Measurements from ENCODE around the gene AGAP1. TPM values are rescaled to one million over a fixed set of nuclear protein-coding genes. Genes with fewer than 3 reads are reported as not detected.

Gene AGAP1
- total RNA-seq, 1 experiment from 2014 or later = 25.8 TPM

- no peak overlapping the region for H4K91ac ChIP-seq (ENCODE audit: insufficient read length, low read depth, low read length)
Measured at GRCh38 chr2:235526166-235526565, 32.3 kb downstream of the AGAP1 start.

More at GRCh38 chr2:235526166-235526565, 32.3 kb downstream of the AGAP1 start:
- Histone ChIP-seq H2AK5ac (ENCODE audit: insufficient read length, low read length) (no peak overlapping the region), H3K9ac (ENCODE audit: extremely low read depth, insufficient read length, low read length) (no peak overlapping the region), H3K4me2 (ENCODE audit: insufficient read depth, insufficient read length, low read length) (no peak overlapping the region), H2BK15ac (ENCODE audit: low read depth, low read length) (no peak overlapping the region), H3K14ac (ENCODE audit: insufficient read depth, low read length) (no peak overlapping the region), H4K20me1 (ENCODE audit: control insufficient read depth, insufficient read depth, insufficient read length) (no peaks in the 10 kb centered on the region), H3K27me3 (ENCODE audit: insufficient read depth, low read length) (no peaks in the 10 kb centered on the region), H3K4ac (ENCODE audit: low read depth, low read length) (no peak overlapping the region), H3K4me1 (ENCODE audit: insufficient read depth, low read length) (peaks cover 12% of the 10 kb centered on the region), H2BK12ac (ENCODE audit: insufficient read length, low read depth, low read length) (no peak overlapping the region), H4K8ac (replicated peaks; ENCODE audit: insufficient read length, low read depth, low read length) (no peak overlapping the region), H3K79me2 (ENCODE audit: insufficient read depth, low read length) (peaks cover 24% of the 10 kb centered on the region; the same call in 1 of the 2 replicates), H3K18ac (ENCODE audit: insufficient read length, low read depth, low read length) (no peak overlapping the region), H3K27ac (ENCODE audit: insufficient read length, low read depth, low read length) (no peak overlapping the region), H2BK5ac (ENCODE audit: insufficient read length, low read length) (no peak overlapping the region), H3T11ph (ENCODE audit: low read length) (no peak overlapping the region), H2BK120ac (ENCODE audit: low read depth, low read length, poor library complexity, severe bottlenecking) (no peak overlapping the region), H4K5ac (ENCODE audit: insufficient read length, low read depth, low read length) (no peak overlapping the region), H3K56ac (ENCODE audit: insufficient read length, low read depth, low read length) (no peak overlapping the region), H3K79me1 (ENCODE audit: insufficient read depth, low read depth, low read length, poor library complexity, severe bottlenecking) (no peaks in the 10 kb centered on the region), H2AFZ (ENCODE audit: low read length) (no peak overlapping the region), H3K23ac (ENCODE audit: insufficient read length, low read depth, low read length) (no peak overlapping the region), H2BK20ac (ENCODE audit: low read depth, low read length, poor library complexity, severe bottlenecking) (no peak overlapping the region), H3K23me2 (ENCODE audit: insufficient read length, low read depth, low read length, poor library complexity, severe bottlenecking) (no peaks in the 10 kb centered on the region), H3K9me3 (ENCODE audit: control insufficient read depth, low read depth, low read length) (no peaks in the 10 kb centered on the region)
- Mint-ChIP-seq H3K4me3 (no peak overlapping the region), H3K9me3 (peaks cover 13 to 14% of the 10 kb centered on the region in 2 experiments), H3K4me1 (peaks cover 36 to 38% of the 10 kb centered on the region in 2 experiments), H3K27me3 (ENCODE audit: low read depth) (no peaks in the 10 kb centered on the region; the same call in 1 of the 2 replicates), H3K27ac (no peak overlapping the region; a peak in 1 of 7 replicates), H3K36me3 (ENCODE audit: insufficient read depth in 1 of 3, low read depth in 3 of 3) (peaks cover 7 to 18% (median 8%) of the 10 kb centered on the region in 3 experiments; a peak in 6 of 7 replicates)
- DNase-seq = no peak
- no CpG with 5 or more reads among the region's 1 CpG for WGBS (ENCODE audit: extremely low coverage, insufficient read length, low lambda C conversion rate)
- no peak for TF ChIP-seq CTCF (conservative IDR thresholded peaks at IDR 0.05)

All from H9 (cell line).